Skin epidermis (tissue), 12 donors: ENCODE data around the gene THUMPD3.

ENCODE experiments used
- H3K27ac ChIP-seq, 21 experiments: fragments of 200-600 bp; sonication (generic) in 11 of 21; one replicate each; pipeline ENCODE4 v1.5.0; 2020; ENCODE audit warnings: mild to moderate bottlenecking in 3 of 21, inconsistent platforms in 2 of 21, moderate library complexity in 2 of 21
- H3K4me3 ChIP-seq, 7 experiments: fragments of 200-600 bp; sonication (generic) in 2 of 7; one replicate each; pipeline ENCODE4 v1.5.0; 2020; ENCODE audit warnings: inconsistent platforms in 2 of 7, mild to moderate bottlenecking in 2 of 7, moderate library complexity in 1 of 7

THUMPD3 gene

GRCh38 chr3:9362731-9363530, at the start of gene THUMPD3:
TSS of gene THUMPD3 (plus strand) at chr3:9363054. CDS start at chr3:9365069, 2,015 bp downstream.
- H3K27ac ChIP-seq: peak within 1 kb of the TSS; percentile 51 to 96 (median 89)
- peak within 1 kb of the TSS; percentile 50 to 77 (median 67) for H3K4me3 ChIP-seq

GRCh38 chr3:9314796-9315195, 48.1 kb upstream of the THUMPD3 start:
- Histone ChIP-seq H3K4me3 (no peak overlapping the region), H3K27ac (no peak overlapping the region)

GRCh38 chr3:9316881-9317361, 45.9 kb upstream of the THUMPD3 start:
- peak overlapping the region in 1 of 7 experiments; percentile 16 for H3K4me3 ChIP-seq
- peak overlapping the region in 12 of 21 experiments; percentile 6 to 74 (median 50) for H3K27ac ChIP-seq

GRCh38 chr3:9322780-9323179, 40.1 kb upstream of the THUMPD3 start:
- no peak overlapping the region for H3K27ac ChIP-seq
- no peak overlapping the region for H3K4me3 ChIP-seq

GRCh38 chr3:9324944-9325343, 37.9 kb upstream of the THUMPD3 start:
- Histone ChIP-seq H3K4me3 (no peak overlapping the region), H3K27ac (no peak overlapping the region)

- no peak overlapping the region for H3K4me3 ChIP-seq
- H3K27ac ChIP-seq: no peak overlapping the region
Observed at GRCh38 chr3:9327578-9327977, 35.3 kb upstream of the THUMPD3 start.

- Histone ChIP-seq H3K4me3 (no peak overlapping the region), H3K27ac (no peak overlapping the region)
Observed at GRCh38 chr3:9330166-9330703, 32.6 kb upstream of the THUMPD3 start.

GRCh38 chr3:9331171-9331570, 31.7 kb upstream of the THUMPD3 start:
- no peak overlapping the region for H3K4me3 ChIP-seq
- H3K27ac ChIP-seq: no peak overlapping the region

GRCh38 chr3:9332250-9333030, 30.4 kb upstream of the THUMPD3 start:
- H3K27ac ChIP-seq: no peak overlapping the region

GRCh38 chr3:9339761-9340471, 22.9 kb upstream of the THUMPD3 start:
- H3K27ac ChIP-seq: peak overlapping the region in 1 of 21 experiments; percentile 23
- no peak overlapping the region for H3K4me3 ChIP-seq

More at GRCh38 chr3:9332250-9333030, 30.4 kb upstream of the THUMPD3 start:
- H3K4me3 ChIP-seq: no peak overlapping the region

- peak overlapping the region in 2 of 21 experiments; percentile 47 to 52 for H3K27ac ChIP-seq
- H3K4me3 ChIP-seq: no peak overlapping the region
Observed at GRCh38 chr3:9340472-9340902, 22.4 kb upstream of the THUMPD3 start.

GRCh38 chr3:9342696-9343095, 20.2 kb upstream of the THUMPD3 start:
- Histone ChIP-seq H3K4me3 (no peak overlapping the region), H3K27ac (no peak overlapping the region)

GRCh38 chr3:9343115-9343514, 19.7 kb upstream of the THUMPD3 start:
- Histone ChIP-seq H3K27ac (no peak overlapping the region), H3K4me3 (no peak overlapping the region)

- Histone ChIP-seq H3K4me3 (no peak overlapping the region), H3K27ac (no peak overlapping the region)
Observed at GRCh38 chr3:9345041-9345440, 17.8 kb upstream of the THUMPD3 start.

- Histone ChIP-seq H3K4me3 (no peak overlapping the region), H3K27ac (no peak overlapping the region)
Observed at GRCh38 chr3:9346141-9346540, 16.7 kb upstream of the THUMPD3 start.

GRCh38 chr3:9347081-9347480, 15.8 kb upstream of the THUMPD3 start:
- Histone ChIP-seq H3K27ac (no peak overlapping the region), H3K4me3 (no peak overlapping the region)

GRCh38 chr3:9347887-9348286, 15.0 kb upstream of the THUMPD3 start:
- no peak overlapping the region for H3K27ac ChIP-seq

GRCh38 chr3:9349321-9350117, 13.3 kb upstream of the THUMPD3 start:
- Histone ChIP-seq H3K27ac (no peak overlapping the region), H3K4me3 (no peak overlapping the region)

More at GRCh38 chr3:9347887-9348286, 15.0 kb upstream of the THUMPD3 start:
- H3K4me3 ChIP-seq: no peak overlapping the region

- Histone ChIP-seq H3K4me3 (no peak overlapping the region), H3K27ac (no peak overlapping the region)
Observed at GRCh38 chr3:9351709-9352126, 11.1 kb upstream of the THUMPD3 start.
